ENCODE measurements around the gene TXNRD1.

DNA sequence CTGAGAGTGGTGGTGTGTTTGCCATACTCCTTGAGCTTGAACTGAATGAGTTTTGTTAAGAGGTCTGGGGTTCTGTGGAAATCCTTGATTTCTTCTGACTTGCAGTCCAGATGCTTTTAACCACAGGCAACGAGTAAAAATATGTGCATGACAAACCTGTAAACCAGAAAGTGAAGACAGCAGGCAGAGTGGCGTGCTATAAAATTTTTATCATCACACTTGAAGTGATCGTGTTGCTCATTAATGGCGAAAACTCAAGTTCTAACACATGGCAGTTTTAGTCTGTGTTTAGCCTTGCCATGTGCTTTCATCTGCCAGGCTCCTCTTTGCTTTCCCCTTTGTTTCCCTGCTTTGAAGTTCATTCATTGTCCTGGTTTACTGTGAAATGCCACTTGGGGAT lies 28.0 kb downstream of the TXNRD1 start:
- TF ChIP-seq, protein P1, sequence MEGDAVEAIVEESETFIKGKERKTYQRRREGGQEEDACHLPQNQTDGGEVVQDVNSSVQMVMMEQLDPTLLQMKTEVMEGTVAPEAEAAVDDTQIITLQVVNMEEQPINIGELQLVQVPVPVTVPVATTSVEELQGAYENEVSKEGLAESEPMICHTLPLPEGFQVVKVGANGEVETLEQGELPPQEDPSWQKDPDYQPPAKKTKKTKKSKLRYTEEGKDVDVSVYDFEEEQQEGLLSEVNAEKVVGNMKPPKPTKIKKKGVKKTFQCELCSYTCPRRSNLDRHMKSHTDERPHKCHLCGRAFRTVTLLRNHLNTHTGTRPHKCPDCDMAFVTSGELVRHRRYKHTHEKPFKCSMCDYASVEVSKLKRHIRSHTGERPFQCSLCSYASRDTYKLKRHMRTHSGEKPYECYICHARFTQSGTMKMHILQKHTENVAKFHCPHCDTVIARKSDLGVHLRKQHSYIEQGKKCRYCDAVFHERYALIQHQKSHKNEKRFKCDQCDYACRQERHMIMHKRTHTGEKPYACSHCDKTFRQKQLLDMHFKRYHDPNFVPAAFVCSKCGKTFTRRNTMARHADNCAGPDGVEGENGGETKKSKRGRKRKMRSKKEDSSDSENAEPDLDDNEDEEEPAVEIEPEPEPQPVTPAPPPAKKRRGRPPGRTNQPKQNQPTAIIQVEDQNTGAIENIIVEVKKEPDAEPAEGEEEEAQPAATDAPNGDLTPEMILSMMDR (IDR thresholded peaks at IDR 0.05) = no peak
- TF ChIP-seq POLR2A (IDR thresholded peaks at IDR 0.05) = no peak
- no peak for TF ChIP-seq POLR2AphosphoS5 (IDR thresholded peaks at IDR 0.05)
- TF ChIP-seq EP300 (IDR thresholded peaks at IDR 0.05) = no peak
